Omental fat pad (tissue), 4 donors: ENCODE measurements around the gene BBX. TPM values are rescaled to one million over a fixed set of nuclear protein-coding genes. Genes with fewer than 3 reads are reported as not detected.

Experiments
- ATAC-seq: fragments of 150-250 bp; one replicate; pipeline ENCODE4 v1.9.1; 2016; ENCODE audit warnings: mild to moderate bottlenecking, moderate library complexity; ENCODE audit not compliant: low FRiP score
- DNase-seq: peaks from one replicate; pipeline ENCODE4 v3.0.0-alpha.2; 2019; ENCODE audit warnings: low spot score
- CTCF ChIP-seq, 3 donors: fragments of 450-650 bp; IDR thresholded peaks; one replicate each; pipeline ENCODE4 v1.5.1; 2016 to 2017; ENCODE audit warnings: antibody characterized with exemption in 3 of 3, mild to moderate bottlenecking in 3 of 3, moderate library complexity in 2 of 3
- total RNA-seq, 4 donors: library from RNA; depleted of rRNA; stranded (reverse); fragments of >200 nt; gene quantifications; one replicate each; pipeline ENCODE4 v1.1.0, GENCODE V29; 2016

BBX gene
- total RNA-seq, result 10 to 100 TPM; 32.8 to 70.5 (median 40.7) TPM

- peak; percentile 92 for ATAC-seq
- TF ChIP-seq CTCF (IDR thresholded peaks at IDR 0.05), result no peak
- peak; percentile 94 for DNase-seq
These were observed at the start of gene BBX for GRCh38 chr3:107522510-107523288. Gene BBX (plus strand): TSS chr3:107522962. CDS start chr3:107710461, 187,499 bp downstream.

- ATAC-seq, result no peak
- DNase-seq, result no peak
- TF ChIP-seq CTCF (IDR thresholded peaks at IDR 0.05), result no peak
These were observed 46.3 kb upstream of the BBX start for GRCh38 chr3:107476462-107476861.

GRCh38 chr3:107487490-107487889 lies 35.3 kb upstream of the BBX start:
- TF ChIP-seq CTCF (IDR thresholded peaks at IDR 0.05), result no peak
- DNase-seq, result no peak
- no peak for ATAC-seq

GRCh38 chr3:107488942-107489341 lies 33.8 kb upstream of the BBX start:
- no peak for TF ChIP-seq CTCF (IDR thresholded peaks at IDR 0.05)
- no peak for DNase-seq
- no peak for ATAC-seq

- DNase-seq (no peak), ATAC-seq (no peak)
- TF ChIP-seq CTCF (IDR thresholded peaks at IDR 0.05), result no peak
These were observed 29.6 kb upstream of the BBX start for GRCh38 chr3:107493134-107493533.

GRCh38 chr3:107496855-107497254 lies 25.9 kb upstream of the BBX start:
- ATAC-seq (no peak), DNase-seq (no peak)
- TF ChIP-seq CTCF (IDR thresholded peaks at IDR 0.05), result no peak

GRCh38 chr3:107498646-107499045 lies 24.1 kb upstream of the BBX start:
- ATAC-seq (no peak), DNase-seq (no peak)
- no peak for TF ChIP-seq CTCF (IDR thresholded peaks at IDR 0.05)
